Keratinocyte (primary cell): ENCODE measurements around the gene CIROP. TPM values are rescaled to one million over a fixed set of nuclear protein-coding genes. Genes with fewer than 3 reads are reported as not detected.

Experiments
- DNase-seq: peaks from one replicate; pipeline ENCODE4 v3.0.0-alpha.2; 2011; ENCODE audit warnings: low read depth, missing footprints, low spot score
- FAIRE-seq: peaks from 2 replicates; lab custom pipeline; 2011; peaks lifted over from hg19 to GRCh38; lab: Jason Lieb, UNC
- H2AFZ ChIP-seq: 2 replicates; pipeline ENCODE4 v1.6.0; 2012; ENCODE audit warnings: low read length, control low read depth, inconsistent platforms; ENCODE audit not compliant: control insufficient read depth
- H3K27ac ChIP-seq: 2 replicates; pipeline ENCODE4 v1.5.1; 2011; ENCODE audit warnings: low read length; ENCODE audit not compliant: control insufficient read depth, insufficient read depth
- H3K27me3 ChIP-seq: 3 replicates; pipeline ENCODE4 v1.6.0; 2011; ENCODE audit warnings: low read length; ENCODE audit not compliant: control insufficient read depth, insufficient read depth; ENCODE audit errors: extremely low read depth
- H3K36me3 ChIP-seq, 2 experiments: 2 replicates in 1 of 2; 3 replicates in 1 of 2; pipeline ENCODE4 v1.5.1; 2011; ENCODE audit warnings: low read length in 2 of 2, mild to moderate bottlenecking in 1 of 2; ENCODE audit not compliant: control insufficient read depth in 2 of 2, insufficient read depth in 2 of 2; ENCODE audit errors: extremely low read depth in 1 of 2
- H3K4me1 ChIP-seq: 3 replicates; pipeline ENCODE4 v1.5.1; 2011; ENCODE audit warnings: low read length; ENCODE audit not compliant: control insufficient read depth, insufficient read depth; ENCODE audit errors: extremely low read depth
- H3K4me2 ChIP-seq: 3 replicates; pipeline ENCODE4 v1.6.0; 2011; ENCODE audit warnings: low read depth, low read length; ENCODE audit not compliant: control insufficient read depth, insufficient read depth; ENCODE audit errors: extremely low read depth
- H3K4me3 ChIP-seq, 3 experiments: fragments of 200-600 bp in 1 of 3; sonication (generic) in 1 of 3; 2 replicates in 2 of 3; 3 replicates in 1 of 3; pipeline ENCODE4 v1.5.1; 2011 to 2016; ENCODE audit warnings: low read length in 3 of 3, mild to moderate bottlenecking in 3 of 3, control low read depth in 2 of 3, inconsistent platforms in 1 of 3, low read depth in 1 of 3, mixed read lengths in 1 of 3, mixed run types in 1 of 3, moderate library complexity in 1 of 3; ENCODE audit not compliant: control insufficient read depth in 2 of 3, insufficient read depth in 2 of 3; ENCODE audit errors: extremely low read depth in 1 of 3
- H3K79me2 ChIP-seq: 2 replicates; pipeline ENCODE4 v1.6.0; 2012; ENCODE audit warnings: low read length; ENCODE audit not compliant: control insufficient read depth, insufficient read depth
- H3K9ac ChIP-seq: 3 replicates; pipeline ENCODE4 v1.6.0; 2011; ENCODE audit warnings: low read length; ENCODE audit not compliant: control insufficient read depth, insufficient read depth; ENCODE audit errors: extremely low read depth
- H3K9me1 ChIP-seq: 3 replicates; pipeline ENCODE4 v1.6.0; 2011; ENCODE audit warnings: low read length; ENCODE audit not compliant: control insufficient read depth, insufficient read depth; ENCODE audit errors: extremely low read depth
- H3K9me3 ChIP-seq: 2 replicates; pipeline ENCODE4 v1.5.1; 2012; ENCODE audit warnings: low read depth, low read length; ENCODE audit not compliant: control insufficient read depth
- H4K20me1 ChIP-seq: 3 replicates; pipeline ENCODE4 v1.6.0; 2011; ENCODE audit warnings: low read length; ENCODE audit not compliant: control insufficient read depth, insufficient read depth; ENCODE audit errors: extremely low read depth
- CTCF ChIP-seq, 3 experiments: IDR thresholded peaks in 1 of 3; conservative IDR thresholded peaks in 1 of 3; optimal IDR thresholded peaks in 1 of 3; 2 replicates in 2 of 3; 3 replicates in 1 of 3; pipeline versions ENCODE3 to v1.5.1; 2011; ENCODE audit warnings: low read length in 3 of 3, mild to moderate bottlenecking in 3 of 3, moderate library complexity in 2 of 3, control low read depth in 1 of 3, inconsistent platforms in 1 of 3; ENCODE audit not compliant: insufficient read depth in 2 of 3; ENCODE audit errors: extremely low read depth in 1 of 3
- EZH2 ChIP-seq: IDR thresholded peaks from one replicate; pipeline ENCODE4 v1.6.1; 2012; ENCODE audit warnings: inconsistent platforms, mild to moderate bottlenecking, low read length, moderate library complexity
- dilution Hi-C: fragments of 300-500 bp; cut with MboI; formaldehyde crosslinking; loops from one replicate; pipeline ENCODE4 v1.7.0; 2020; ENCODE audit warnings: low sequenced_read_pairs; ENCODE audit not compliant: extremely low pct_ligation_motif_present
- polyA plus RNA-seq, 5 experiments: library from polyadenylated mRNA; depleted of rRNA in 3 of 5; stranded (reverse) in 3 of 5; stranded (forward) in 1 of 5; unstranded in 1 of 5; fragments of >200 nt; gene quantifications; 1 replicate in 1 of 5; 2 replicates in 3 of 5; 3 replicates in 1 of 5; pipeline versions ENCODE4 v1.2.1 to v1.2.3, GENCODE V29; 2011 to 2012; ENCODE audit warnings: missing spikeins in 2 of 5, low read depth in 1 of 5, low replicate concordance in 1 of 5

Gene CIROP
- polyA plus RNA-seq, 1 donor (not counting 4 experiments of a cell fraction or from before 2014, with no cell fraction given): not detected

DNA sequence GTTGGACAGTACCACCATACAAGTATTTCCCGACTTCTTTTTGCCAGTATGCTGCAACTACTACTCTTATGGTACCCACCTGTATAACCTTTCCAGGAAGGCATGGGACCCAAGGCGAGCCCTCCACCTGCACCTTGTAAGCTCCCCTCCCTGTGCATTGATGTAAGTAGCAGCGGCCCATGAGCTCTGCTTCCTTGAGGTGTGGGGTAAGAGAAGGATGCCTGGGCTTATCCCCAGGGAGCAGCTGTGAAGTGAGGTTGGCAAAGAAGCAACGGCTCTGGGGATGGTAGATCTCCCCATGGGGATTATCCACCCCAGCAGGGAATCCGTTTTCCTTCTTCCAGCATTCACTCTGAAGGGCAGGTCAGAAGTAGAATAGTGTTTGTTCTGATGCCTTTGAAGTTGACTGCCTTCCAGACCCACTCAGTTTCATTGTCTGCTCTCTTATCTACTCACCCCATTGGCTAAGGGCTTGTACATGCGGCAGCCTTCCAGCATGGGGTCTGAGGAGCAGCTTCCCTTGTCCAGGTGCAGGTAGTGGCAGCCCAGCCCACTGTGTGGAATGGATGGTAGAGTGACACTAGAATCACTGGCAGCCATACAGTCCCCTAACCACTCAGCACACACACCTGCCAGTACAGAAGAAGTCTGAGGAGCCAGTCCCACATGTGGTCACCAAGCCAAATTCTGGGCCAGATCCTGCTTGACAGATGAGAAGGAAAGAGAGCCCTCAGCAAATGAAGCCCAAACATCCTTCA is 3.4 kb downstream of the CIROP start:
- Histone ChIP-seq H3K27ac (no peak overlapping the region), H3K9me3 (no peaks in the 10 kb centered on the region), H2AFZ (no peak overlapping the region), H3K4me2 (no peak overlapping the region), H3K4me3 (no peak overlapping the region), H3K79me2 (peaks cover 31% of the 10 kb centered on the region), H3K9ac (no peak overlapping the region), H3K36me3 (peaks cover 5 to 17% of the 10 kb centered on the region in 2 experiments), H3K4me1 (peaks cover 12% of the 10 kb centered on the region), H3K27me3 (no peaks in the 10 kb centered on the region), H3K9me1 (peaks cover 4% of the 10 kb centered on the region), H4K20me1 (peaks cover 9% of the 10 kb centered on the region)
- no peak for TF ChIP-seq CTCF (optimal IDR thresholded peaks at IDR 0.05 in 1 of 3, IDR thresholded peaks at IDR 0.05 in 1 of 3, conservative IDR thresholded peaks at IDR 0.05 in 1 of 3; ENCODE audit: extremely low read depth in 1 of 3, insufficient read depth in 2 of 3, low read length in 3 of 3)
- TF ChIP-seq EZH2: no peak
- no peak for DNase-seq
- FAIRE-seq: no peak
- dilution Hi-C loops: no loop called here

DNA sequence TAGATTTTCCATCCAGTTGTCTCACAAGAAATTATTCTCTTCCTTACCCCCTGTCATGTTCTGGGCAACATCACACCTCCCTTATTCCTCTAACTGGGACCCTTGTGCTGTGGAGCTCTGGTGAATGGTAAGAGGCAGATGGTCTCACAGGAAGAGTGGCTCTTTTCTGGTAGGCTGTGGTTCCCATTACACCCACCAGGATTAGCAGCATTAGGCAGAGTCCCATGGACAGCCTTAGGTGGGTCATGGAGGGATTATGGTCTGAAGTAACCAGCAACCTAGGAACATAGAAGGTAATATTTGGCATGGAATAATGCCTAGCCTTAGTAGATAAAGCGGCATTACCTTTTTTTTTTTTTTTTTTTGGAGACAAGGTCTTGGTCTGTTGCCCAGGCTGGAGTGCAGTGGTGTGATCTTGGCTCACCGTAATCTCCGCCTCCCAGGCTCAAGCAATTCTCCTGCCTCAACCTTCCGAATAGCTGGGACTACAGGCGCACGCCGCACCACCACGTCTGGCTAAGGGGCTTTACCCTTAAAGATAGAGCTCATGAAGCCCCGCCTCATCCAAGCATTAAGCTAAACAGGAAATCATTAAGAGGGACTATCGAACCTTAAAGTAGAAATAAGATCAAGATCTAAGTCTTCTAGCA is 5.5 kb downstream of the CIROP start:
- Histone ChIP-seq H3K9me3 (no peaks in the 10 kb centered on the region), H3K9me1 (peaks cover 4% of the 10 kb centered on the region), H4K20me1 (peaks cover 11% of the 10 kb centered on the region), H3K4me2 (no peak overlapping the region), H3K4me3 (no peak overlapping the region), H3K9ac (no peak overlapping the region), H2AFZ (no peak overlapping the region), H3K4me1 (peaks cover 12% of the 10 kb centered on the region), H3K27ac (no peak overlapping the region), H3K36me3 (peaks cover 5 to 17% of the 10 kb centered on the region in 2 experiments), H3K79me2 (peaks cover 46% of the 10 kb centered on the region), H3K27me3 (no peaks in the 10 kb centered on the region)
- no peak for TF ChIP-seq EZH2
- no peak for TF ChIP-seq CTCF (optimal IDR thresholded peaks at IDR 0.05 in 1 of 3, IDR thresholded peaks at IDR 0.05 in 1 of 3, conservative IDR thresholded peaks at IDR 0.05 in 1 of 3; ENCODE audit: extremely low read depth in 1 of 3, insufficient read depth in 2 of 3, low read length in 3 of 3)
- FAIRE-seq: no peak
- dilution Hi-C loops: no loop called here
- no peak for DNase-seq
